ENCODE measurements around the gene SSX1.
"Not testable (repeated sequence)": the region's sequence is repeated elsewhere in the genome, so short reads cannot be mapped to it uniquely, and the experiment has no call there.

Gene SSX1

GRCh38 chrX:48255062-48255796, at the start of gene SSX1:
Gene SSX1, plus strand, starts transcription at chrX:48255392. Its CDS starts 1,850 bp downstream, at chrX:48257242.
- DNase-seq = not testable (repeated sequence)

DNA sequence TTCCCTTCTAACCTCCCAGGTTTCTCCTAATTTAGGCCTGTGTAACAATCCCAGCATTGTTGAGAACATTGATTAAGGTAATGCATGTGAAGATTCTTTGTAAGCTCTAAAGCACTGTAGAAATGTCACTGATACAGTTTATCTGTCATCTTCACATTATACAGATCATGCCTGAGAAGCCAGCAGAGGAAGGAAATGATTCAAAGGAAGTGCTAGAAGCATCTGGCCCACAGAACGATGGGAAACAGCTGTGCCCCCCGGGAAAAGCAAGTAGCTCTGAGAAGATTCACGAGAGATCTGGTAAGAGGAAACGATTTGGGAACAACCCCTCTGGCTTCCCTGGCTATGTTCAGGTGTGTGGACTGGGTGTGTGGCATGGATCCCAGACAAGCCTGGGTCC, 40.9 kb upstream of the SSX1 start:
- DNase-seq = not testable (repeated sequence)

GRCh38 chrX:48224196-48224595, 31.0 kb upstream of the SSX1 start:
- not testable (repeated sequence) for DNase-seq

DNA sequence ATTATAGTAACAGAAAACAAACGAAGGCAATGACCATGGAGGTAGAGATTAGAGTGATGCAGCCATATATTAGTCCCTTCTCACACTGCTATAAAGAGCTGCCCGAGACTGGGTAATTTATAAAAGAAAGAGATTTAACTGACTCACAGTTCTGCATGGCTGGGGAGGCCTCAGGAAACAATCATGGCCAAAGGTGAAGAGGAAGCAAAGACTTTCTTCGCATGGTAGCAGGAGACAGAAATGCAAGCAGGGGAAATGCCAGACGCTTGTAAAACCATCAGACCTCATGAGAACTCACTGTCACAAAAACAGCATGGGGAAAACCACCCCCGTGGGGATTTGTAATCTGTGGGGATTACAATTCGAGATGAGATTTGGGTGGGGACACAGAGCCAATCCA, 2.2 kb upstream of the SSX1 start:
- not testable (repeated sequence) for DNase-seq

- not testable (repeated sequence) for DNase-seq
Measured at GRCh38 chrX:48274365-48274764, 19.2 kb downstream of the SSX1 start.

GRCh38 chrX:48278958-48279357, 23.8 kb downstream of the SSX1 start:
- DNase-seq = no peak

DNA sequence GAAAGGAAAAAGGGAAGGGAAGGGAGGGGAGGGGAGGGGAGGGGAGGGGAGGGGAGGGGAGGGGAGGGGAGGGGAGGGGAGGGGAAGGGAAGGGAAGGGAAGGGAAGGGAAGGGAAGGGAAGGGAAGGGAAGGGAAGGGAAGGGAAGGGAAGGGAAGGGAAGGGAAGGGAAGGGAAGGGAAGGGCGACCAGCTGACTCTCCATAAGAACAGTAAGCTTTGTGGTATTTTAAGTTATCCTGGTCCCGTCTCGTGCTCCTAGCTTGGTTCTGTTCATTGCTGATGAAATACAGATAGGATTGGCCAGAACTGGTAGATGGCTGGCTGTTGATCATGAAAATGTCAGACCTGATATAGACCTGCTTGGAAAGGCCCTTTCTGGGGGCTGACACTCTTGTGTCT, 25.5 kb downstream of the SSX1 start:
- DNase-seq = not testable (repeated sequence)

DNA sequence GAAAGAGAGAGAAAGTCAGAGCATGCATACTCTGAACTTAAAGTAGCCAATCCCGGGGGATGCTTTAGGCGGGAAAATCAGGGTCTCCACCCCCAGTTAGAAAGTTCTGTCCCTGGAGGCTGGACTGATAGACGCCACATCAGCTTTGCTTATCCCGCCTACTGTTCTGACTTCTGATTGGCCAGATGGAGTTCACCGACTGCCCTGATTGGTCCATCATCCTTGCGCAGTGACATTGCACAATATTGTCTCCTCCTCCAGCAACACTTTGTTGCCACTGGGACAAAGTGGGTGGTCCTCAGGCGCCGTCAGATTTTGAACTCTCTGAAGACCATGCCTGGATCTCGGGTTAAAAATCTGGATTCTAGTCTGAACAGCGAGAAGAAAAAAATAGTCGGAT, 51.0 kb downstream of the SSX1 start:
- no peak for DNase-seq

DNA sequence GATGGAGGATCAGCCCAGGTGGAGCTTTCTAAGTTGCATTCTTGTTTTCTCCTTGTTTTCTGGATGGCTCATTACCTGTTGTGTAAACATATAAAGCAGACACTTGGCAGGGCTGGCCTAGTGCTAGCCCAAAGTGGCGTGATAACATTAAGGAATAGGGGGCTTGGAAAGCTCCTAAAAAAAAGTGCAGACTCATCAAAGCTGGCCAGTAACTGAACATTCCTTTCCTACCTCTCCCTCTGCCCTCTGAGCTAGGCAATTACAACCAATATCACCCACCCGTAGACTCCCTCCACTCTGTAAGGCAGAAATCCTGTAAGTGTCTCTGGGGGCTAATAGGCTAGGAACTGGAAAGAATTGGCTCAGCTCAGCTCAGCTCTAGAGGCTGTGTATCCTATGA, 58.8 kb downstream of the SSX1 start:
- not testable (repeated sequence) for DNase-seq
